Measurements from ENCODE around the gene LIMCH1. TPM values are rescaled to one million over a fixed set of nuclear protein-coding genes. Genes with fewer than 3 reads are reported as not detected.
A peak's percentile ranks its signal among the peaks of the same experiment; 100 is the strongest.

The LIMCH1 gene
- polyA plus RNA-seq, 1 donor (not counting 4 experiments of a cell fraction or from before 2014, with no cell fraction given): 1.1 TPM

GRCh38 chr4:41723286-41723685 is 185.3 kb downstream of the LIMCH1 start:
- H3K36me3 ChIP-seq (ENCODE audit: control insufficient read depth in 2 of 2, extremely low read depth in 1 of 2, insufficient read depth in 2 of 2, low read length in 2 of 2): no peaks in the 10 kb centered on the region
- no peak overlapping the region for H3K4me2 ChIP-seq (ENCODE audit: control insufficient read depth, extremely low read depth, insufficient read depth, low read depth, low read length)
- no peak overlapping the region for H2AFZ ChIP-seq (ENCODE audit: control insufficient read depth, low read length)
- peaks cover 3% of the 10 kb centered on the region for H3K27me3 ChIP-seq (ENCODE audit: control insufficient read depth, extremely low read depth, insufficient read depth, low read length)
- H3K9me3 ChIP-seq (ENCODE audit: control insufficient read depth, low read depth, low read length): no peaks in the 10 kb centered on the region
- H3K4me1 ChIP-seq (ENCODE audit: control insufficient read depth, extremely low read depth, insufficient read depth, low read length): peaks cover 16% of the 10 kb centered on the region
- H3K4me3 ChIP-seq (ENCODE audit: control insufficient read depth in 2 of 3, extremely low read depth in 1 of 3, insufficient read depth in 2 of 3, low read depth in 1 of 3, low read length in 3 of 3): no peak overlapping the region
- DNase-seq (ENCODE audit: low read depth, low spot score): no peak
- no peaks in the 10 kb centered on the region for H3K9me1 ChIP-seq (ENCODE audit: control insufficient read depth, extremely low read depth, insufficient read depth, low read length)
- no peak overlapping the region for H3K27ac ChIP-seq (ENCODE audit: control insufficient read depth, insufficient read depth, low read length)
- H3K9ac ChIP-seq (ENCODE audit: control insufficient read depth, extremely low read depth, insufficient read depth, low read length): no peak overlapping the region
- FAIRE-seq: no peak
- TF ChIP-seq EZH2 (IDR thresholded peaks at IDR 0.05; ENCODE audit: low read length): no peak
- TF ChIP-seq CTCF (optimal IDR thresholded peaks at IDR 0.05 in 1 of 3, IDR thresholded peaks at IDR 0.05 in 1 of 3, conservative IDR thresholded peaks at IDR 0.05 in 1 of 3; ENCODE audit: extremely low read depth in 1 of 3, insufficient read depth in 2 of 3, low read length in 3 of 3): no peak
- no peaks in the 10 kb centered on the region for H4K20me1 ChIP-seq (ENCODE audit: control insufficient read depth, extremely low read depth, insufficient read depth, low read length)
- H3K79me2 ChIP-seq (ENCODE audit: control insufficient read depth, insufficient read depth, low read length): no peaks in the 10 kb centered on the region
- dilution Hi-C loops (cut with MboI; ENCODE audit: extremely low pct_ligation_motif_present, low sequenced_read_pairs): no loop called here

GRCh38 chr4:41725254-41725653 is 187.3 kb downstream of the LIMCH1 start:
- dilution Hi-C loops (cut with MboI; ENCODE audit: extremely low pct_ligation_motif_present, low sequenced_read_pairs): no loop called here
- no peak overlapping the region for H3K27ac ChIP-seq (ENCODE audit: control insufficient read depth, insufficient read depth, low read length)
- H3K36me3 ChIP-seq (ENCODE audit: control insufficient read depth in 2 of 2, extremely low read depth in 1 of 2, insufficient read depth in 2 of 2, low read length in 2 of 2): no peaks in the 10 kb centered on the region
- FAIRE-seq (no peak), DNase-seq (ENCODE audit: low read depth, low spot score) (no peak)
- H3K4me1 ChIP-seq (ENCODE audit: control insufficient read depth, extremely low read depth, insufficient read depth, low read length): no peaks in the 10 kb centered on the region
- no peaks in the 10 kb centered on the region for H4K20me1 ChIP-seq (ENCODE audit: control insufficient read depth, extremely low read depth, insufficient read depth, low read length)
- peak in 2 of 3 experiments; percentile 14 to 15 for TF ChIP-seq CTCF (optimal IDR thresholded peaks at IDR 0.05 in 1 of 3, IDR thresholded peaks at IDR 0.05 in 1 of 3, conservative IDR thresholded peaks at IDR 0.05 in 1 of 3; ENCODE audit: extremely low read depth in 1 of 3, insufficient read depth in 2 of 3, low read length in 3 of 3)
- no peak for TF ChIP-seq EZH2 (IDR thresholded peaks at IDR 0.05; ENCODE audit: low read length)
- H3K9ac ChIP-seq (ENCODE audit: control insufficient read depth, extremely low read depth, insufficient read depth, low read length): no peak overlapping the region
- peaks cover 3% of the 10 kb centered on the region for H3K27me3 ChIP-seq (ENCODE audit: control insufficient read depth, extremely low read depth, insufficient read depth, low read length)
- H3K4me2 ChIP-seq (ENCODE audit: control insufficient read depth, extremely low read depth, insufficient read depth, low read depth, low read length): no peak overlapping the region
- H3K4me3 ChIP-seq (ENCODE audit: control insufficient read depth in 2 of 3, extremely low read depth in 1 of 3, insufficient read depth in 2 of 3, low read depth in 1 of 3, low read length in 3 of 3): no peak overlapping the region
- H3K9me1 ChIP-seq (ENCODE audit: control insufficient read depth, extremely low read depth, insufficient read depth, low read length): no peaks in the 10 kb centered on the region
- H3K79me2 ChIP-seq (ENCODE audit: control insufficient read depth, insufficient read depth, low read length): no peaks in the 10 kb centered on the region
- H3K9me3 ChIP-seq (ENCODE audit: control insufficient read depth, low read depth, low read length): no peaks in the 10 kb centered on the region
- H2AFZ ChIP-seq (ENCODE audit: control insufficient read depth, low read length): no peak overlapping the region

All from keratinocyte (primary cell).